ENCODE results near the gene UTP4.
"Not testable (repeated sequence)": the region's sequence is repeated elsewhere in the genome, so short reads cannot be mapped to it uniquely, and the experiment has no call there.

UTP4 gene

DNA sequence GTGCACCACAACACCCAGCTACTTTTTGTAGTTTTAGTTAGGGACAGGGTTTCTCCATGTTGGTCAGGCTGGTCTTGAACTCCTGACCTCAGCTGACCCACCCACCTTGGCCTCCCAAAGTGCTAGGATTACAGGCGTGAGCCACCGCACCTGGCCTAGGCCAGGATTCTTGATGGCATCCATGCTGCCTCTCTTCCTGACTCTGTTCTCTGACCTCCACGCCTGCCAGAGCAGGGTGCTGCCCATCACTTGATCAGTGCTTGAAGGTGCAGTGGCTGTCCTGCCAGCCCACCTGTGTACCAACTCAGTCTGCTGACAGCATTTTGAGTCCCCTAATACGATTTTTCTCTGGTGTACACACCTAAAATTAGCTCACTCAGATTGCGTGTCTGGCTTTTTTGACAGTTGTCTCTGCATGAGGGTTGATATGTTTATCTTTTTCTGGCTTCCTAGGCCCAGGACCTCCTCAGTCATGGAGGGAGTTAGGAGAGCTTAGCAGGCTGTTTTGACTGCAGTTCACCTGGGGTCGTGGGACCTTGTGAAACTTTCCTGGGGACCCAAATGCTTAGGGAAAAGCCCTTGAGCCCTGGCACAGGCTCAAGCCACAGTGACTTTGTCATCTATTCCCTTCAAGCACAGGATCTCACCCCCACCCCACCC lies 21.1 kb upstream of the UTP4 start:
- DNase-seq: peak; percentile 66

DNA sequence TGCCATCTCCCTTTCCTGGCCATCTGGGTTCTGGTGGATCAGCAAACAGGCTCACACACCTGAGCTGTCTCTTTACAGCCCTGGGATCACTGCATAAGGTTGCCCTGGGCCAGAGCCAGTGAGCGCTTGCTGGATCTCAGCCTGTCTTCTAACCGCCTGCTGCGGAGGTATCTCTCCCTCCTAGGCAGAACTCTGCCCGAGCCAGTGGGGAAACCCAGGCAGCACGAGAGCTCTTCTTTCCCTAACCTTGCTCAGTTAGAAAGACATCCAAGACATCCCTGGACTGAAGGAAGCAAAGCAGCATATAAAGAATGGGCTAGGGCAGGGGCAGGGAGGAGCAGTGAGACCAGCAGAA lies 20.6 kb upstream of the UTP4 start:
- no peak for DNase-seq

DNA sequence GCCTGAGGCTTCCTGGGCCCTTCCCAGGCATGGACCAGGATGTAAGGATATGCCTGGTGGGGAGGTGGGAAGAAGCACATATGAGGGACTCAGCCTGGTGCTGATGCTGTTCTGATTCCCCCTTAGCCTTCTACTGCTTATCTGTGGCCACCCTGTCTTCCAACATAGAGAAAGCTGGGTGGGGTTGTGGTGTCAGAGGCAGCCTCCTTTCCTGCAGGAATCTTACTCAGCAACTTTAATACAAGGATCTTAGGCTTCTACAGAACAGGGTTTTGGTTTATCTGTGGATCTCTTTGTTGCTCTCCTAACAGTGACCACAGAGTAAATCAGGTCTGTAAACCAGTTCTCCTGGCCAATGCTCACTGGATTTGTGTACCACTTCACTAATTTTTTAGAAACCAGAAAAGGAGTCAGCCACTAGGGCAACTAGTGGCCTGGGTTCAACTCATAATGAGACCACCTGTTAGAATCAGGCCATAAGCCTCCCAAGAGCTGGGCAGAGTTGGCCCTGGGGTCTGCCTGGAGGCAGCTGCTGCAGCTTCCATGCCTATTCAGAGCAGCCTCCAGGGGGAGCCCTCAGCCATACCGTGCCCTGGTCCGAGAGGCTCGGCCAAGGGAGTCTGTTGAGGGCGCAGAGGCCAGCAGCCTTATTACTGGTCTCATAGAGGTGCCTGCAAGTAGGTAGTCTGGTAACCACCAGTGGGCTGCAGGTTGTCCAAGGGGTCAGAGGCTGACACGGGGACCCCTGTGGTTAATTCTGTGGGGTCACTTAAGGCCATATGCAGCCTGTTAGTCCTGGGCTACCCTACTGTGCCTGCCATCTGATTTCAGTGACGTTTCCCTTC lies 19.9 kb upstream of the UTP4 start:
- peak; percentile 82 for DNase-seq

DNA sequence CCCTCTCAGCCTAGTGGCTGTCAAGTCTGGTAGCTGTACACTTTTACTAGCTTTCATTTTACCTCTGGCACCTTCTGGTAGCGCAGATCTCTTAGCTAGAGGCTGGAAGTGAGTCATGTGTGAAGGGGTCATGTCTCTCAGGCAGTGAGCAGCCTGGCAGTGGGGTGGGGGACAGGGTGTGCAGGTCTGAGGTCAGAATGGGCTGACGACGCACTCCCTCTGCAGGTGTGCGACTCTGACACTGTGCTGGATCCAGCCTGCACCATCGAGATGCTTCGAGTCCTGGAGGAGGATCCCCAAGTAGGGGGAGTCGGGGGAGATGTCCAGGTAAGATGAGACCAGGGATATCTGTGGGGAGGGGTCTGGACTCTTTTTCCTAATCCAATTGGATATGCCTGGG lies 19.2 kb upstream of the UTP4 start:
- no peak for DNase-seq

DNA sequence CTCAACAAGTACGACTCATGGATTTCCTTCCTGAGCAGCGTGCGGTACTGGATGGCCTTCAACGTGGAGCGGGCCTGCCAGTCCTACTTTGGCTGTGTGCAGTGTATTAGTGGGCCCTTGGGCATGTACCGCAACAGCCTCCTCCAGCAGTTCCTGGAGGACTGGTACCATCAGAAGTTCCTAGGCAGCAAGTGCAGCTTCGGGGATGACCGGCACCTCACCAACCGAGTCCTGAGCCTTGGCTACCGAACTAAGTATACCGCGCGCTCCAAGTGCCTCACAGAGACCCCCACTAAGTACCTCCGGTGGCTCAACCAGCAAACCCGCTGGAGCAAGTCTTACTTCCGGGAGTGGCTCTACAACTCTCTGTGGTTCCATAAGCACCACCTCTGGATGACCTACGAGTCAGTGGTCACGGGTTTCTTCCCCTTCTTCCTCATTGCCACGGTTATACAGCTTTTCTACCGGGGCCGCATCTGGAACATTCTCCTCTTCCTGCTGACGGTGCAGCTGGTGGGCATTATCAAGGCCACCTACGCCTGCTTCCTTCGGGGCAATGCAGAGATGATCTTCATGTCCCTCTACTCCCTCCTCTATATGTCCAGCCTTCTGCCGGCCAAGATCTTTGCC lies 18.0 kb upstream of the UTP4 start:
- no peak for DNase-seq

DNA sequence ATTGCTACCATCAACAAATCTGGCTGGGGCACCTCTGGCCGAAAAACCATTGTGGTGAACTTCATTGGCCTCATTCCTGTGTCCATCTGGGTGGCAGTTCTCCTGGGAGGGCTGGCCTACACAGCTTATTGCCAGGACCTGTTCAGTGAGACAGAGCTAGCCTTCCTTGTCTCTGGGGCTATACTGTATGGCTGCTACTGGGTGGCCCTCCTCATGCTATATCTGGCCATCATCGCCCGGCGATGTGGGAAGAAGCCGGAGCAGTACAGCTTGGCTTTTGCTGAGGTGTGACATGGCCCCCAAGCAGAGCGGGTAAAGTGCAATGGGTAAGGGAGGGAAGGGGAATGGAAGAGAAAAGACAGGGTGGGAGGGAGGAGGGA lies 17.5 kb upstream of the UTP4 start:
- no peak for DNase-seq

DNA sequence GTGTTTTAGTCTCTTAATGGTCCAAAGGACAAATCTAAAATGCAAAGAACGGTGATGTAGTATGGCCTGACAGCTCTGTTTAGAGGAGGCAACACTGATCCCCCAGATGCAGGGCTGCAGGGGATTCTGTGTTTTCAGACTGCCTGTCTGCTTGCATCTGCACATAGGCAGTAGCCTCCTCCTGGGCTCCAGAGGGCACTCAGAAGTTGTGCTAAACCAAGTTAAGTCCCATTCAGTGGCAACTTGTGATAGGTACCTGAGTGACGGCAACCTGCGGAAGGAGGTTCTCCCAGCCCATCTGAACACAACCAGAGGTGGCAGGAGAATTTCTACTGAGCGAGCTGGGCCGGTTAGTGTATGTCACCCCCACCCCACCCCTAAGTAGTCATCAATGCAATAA lies 17.1 kb upstream of the UTP4 start:
- no peak for DNase-seq

DNA sequence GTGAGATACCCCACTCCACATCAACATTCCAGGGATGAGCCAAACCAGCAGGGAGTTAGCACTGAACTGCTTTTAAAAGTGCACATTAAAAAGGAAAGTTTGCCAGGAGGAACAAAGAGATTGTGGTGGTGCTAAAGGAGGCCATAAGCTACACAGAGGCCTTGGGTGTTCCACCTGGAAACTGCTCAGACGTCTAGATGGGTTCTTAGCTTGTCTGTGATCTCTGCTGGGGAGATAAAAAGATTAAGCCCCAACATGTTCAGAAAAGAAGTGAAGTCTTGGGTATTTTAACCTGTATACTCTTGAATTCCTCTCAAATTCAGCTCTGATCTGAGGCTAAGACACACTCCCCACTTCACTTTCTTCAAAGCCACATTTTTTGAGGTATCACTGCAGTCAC lies 16.6 kb upstream of the UTP4 start:
- no peak for DNase-seq

DNA sequence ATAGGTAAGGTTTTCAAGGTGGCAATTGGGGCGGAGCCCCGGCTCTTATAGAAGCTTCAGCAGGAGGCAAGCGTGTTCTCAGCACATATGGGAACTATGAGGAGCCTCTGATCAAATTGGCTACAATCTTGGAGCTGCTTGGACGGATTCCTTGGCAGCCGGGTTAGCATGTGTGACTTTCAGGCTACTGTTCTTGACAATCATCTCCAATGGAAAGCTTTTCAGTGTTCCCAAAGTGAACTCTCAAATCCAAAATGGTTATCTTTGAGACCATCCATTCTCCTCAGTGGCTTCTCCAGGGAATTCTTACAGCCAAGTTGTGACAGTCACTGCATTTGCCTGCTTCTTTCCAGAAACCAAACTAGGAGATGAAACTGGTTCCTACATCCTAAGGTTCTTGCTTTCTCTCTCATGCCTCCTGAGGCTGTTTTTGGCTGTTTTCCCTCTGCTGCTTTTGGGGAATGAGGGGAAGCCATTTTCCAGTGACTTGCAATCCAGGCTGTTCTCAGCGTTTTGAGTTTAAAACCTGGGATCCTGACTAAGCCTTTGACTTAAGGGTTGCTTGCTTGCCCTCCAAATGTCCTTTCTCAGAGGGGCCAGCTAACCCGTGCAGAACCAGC lies 16.1 kb upstream of the UTP4 start:
- no peak for DNase-seq

DNA sequence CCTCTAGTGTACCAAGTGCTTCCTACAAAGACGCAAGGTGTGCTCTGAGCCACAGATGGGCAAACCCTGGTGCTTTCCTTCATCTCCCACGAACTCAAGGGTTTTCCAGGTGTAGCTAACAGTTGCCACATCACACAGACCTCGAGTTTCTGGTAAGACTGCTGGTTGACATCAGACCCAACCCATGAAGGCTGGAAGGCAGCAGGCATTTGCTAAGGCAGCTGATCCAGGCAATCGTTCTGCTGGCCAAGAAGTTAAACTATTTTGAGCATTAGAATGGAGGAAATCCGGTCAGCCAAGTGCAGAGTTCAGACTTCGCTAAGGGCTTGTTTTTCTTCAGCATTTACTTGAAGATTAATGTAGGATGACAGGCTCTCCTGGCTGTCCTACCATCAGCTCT lies 15.5 kb upstream of the UTP4 start:
- DNase-seq: no peak

DNA sequence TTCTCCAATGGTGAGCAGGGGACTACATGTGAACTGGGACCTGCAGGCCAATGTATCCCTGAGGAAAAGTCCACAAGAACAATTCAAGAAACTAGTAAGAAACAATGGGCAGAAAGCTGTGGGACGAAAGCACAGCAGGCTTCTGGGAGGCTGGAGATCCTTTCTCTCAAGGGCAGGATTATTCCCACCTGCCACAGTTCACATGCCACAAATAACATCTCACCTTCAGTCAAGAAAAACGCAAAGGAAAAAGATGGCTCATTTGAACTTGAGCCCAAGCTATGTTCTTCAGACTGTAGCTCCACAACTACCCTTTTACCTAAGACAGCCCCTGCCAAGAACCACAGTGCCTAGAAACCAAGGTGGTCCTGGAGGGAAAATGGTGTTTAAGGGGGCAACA lies 14.0 kb upstream of the UTP4 start:
- no peak for DNase-seq

DNA sequence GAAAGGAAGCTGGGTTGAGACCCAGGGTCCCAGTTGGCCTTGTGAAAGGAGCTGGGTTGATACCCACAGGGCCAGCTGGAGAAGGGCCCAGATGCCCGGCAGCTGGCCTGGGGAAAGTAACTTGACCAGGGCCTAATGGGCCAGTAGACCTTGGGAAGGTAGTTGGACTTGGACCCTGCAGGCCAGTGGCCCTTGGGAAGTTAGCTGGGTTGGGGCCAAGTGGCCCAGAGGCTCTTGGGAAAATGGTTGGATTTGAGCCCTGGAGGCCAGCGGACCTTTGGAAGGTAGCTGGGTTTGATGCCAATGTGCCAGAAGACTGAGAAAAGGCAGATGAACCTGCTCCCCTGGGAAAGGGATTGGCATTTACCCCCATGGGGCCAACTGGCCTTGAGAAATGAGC lies 13.5 kb upstream of the UTP4 start:
- DNase-seq: no peak

DNA sequence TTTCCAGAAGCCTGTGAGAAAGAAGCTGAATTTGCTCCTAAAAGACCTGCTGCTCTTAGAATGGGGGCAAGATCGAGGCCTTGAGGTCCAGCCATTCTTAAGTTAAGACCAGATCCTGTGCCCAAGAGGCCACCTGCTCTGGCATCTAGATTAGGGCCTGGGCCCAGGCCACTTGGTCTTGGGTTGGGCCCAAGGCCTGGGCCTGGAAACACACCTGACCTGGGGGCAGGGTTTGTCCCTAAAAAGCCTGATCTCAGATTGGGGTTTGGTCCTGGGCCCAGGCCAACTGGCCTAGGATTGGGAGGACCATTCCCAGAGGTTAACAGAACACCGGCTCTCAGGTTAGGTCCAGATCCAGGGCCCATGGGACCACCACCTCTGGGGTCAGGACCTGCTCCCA lies 12.9 kb upstream of the UTP4 start:
- DNase-seq: no peak

DNA sequence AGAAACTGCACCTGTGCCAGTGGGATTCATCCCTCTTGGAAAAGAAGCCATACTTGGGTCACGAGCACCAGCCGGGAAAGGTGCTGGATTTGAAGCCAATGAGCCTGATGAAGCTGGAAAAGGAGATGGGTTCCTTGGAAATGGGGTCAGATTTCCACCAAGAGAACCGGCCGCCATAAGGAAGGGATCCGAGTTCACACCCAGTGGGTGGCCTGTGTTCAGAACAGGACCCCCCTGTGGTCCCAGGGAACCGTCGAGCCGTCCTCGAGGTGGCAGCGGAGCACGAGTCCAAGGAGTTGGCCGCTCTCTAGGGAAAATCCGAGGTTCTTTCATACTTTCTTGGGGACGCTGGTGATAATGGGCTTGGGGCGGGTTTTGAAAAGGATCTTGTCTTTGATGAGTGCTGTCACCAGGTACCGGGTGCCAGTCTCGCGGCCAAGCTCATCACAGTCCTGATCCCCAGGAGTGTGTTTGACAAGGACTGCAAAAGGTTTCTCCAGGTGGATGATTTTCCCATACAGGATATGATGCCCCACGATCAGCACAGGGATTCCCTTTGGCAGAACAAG lies 12.3 kb upstream of the UTP4 start:
- no peak for DNase-seq

DNA sequence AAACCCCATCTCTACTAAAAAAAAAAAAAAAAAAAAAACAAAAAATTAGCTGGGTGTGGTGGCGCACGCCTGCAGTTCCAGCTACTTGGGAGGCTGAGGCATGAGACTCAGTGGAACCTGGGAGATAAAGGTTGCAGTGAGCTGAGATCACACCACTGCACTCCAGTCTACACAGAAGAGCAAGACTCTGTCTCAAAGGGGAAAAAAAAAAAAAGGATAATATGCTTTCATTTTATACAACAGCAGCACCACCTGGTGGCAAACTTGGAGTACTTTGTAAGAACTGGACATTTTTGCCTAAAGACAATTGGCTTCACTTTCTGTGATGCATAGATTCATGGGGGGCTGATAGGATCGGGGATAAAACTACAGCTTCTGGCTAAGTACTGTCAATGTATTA lies 8.5 kb upstream of the UTP4 start:
- DNase-seq: peak; percentile 90

DNA sequence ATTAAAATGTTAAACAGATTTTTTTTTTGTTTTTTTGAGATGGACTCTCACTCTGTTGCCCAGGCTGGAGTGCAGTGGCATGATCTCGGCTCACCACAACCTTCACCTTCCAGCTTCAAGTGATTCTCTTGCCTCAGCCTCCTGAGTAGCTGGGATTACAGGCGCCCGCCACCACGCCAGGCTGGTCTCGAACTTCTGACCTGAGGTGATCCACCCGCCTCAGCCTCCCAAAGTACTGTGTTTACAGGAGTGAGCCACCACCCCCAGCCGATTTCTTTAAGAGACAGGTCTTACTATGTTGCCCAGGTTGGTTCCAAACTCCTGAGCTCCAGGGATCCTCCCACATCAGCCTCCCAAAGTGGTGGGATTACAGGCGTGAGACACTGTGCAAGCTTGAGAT lies 8.0 kb upstream of the UTP4 start:
- not testable (repeated sequence) for DNase-seq

DNA sequence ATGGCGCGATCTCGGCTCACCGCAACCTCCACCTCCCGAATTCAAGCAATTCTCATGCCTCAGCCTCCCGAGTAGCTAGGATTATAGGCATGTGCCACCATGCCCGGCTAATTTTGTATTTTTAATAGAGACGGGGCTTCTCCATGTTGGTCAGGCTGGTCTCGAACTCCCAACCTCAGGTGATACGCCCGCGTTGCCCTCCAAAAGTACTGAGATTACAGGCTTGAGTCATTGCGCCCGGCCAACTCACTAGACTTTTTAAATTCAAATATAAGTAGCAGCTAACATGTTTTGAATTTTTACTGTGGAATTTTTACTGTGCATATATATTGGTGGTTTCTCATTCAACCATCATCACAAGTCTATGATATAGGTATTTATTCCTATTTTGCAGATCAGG lies 7.5 kb upstream of the UTP4 start:
- not testable (repeated sequence) for DNase-seq

DNA sequence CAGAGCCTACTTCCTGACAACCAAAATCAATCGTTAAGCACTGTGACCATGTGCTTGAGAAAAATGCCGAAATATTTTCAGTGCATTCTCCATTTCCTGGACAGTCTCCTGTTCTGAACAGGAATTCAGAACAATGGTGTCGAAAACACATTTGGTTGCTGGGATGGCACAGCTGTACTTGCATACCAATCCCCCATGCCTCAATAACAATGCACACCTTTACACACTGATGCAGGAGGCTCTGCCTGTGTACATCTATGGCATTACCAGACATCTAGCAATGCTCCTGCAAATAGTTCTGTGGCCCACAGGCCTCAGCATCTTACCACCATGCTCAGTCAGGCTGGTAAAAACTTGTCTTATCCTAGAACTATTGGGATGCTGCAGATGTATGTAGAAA lies 6.2 kb upstream of the UTP4 start:
- DNase-seq: no peak

DNA sequence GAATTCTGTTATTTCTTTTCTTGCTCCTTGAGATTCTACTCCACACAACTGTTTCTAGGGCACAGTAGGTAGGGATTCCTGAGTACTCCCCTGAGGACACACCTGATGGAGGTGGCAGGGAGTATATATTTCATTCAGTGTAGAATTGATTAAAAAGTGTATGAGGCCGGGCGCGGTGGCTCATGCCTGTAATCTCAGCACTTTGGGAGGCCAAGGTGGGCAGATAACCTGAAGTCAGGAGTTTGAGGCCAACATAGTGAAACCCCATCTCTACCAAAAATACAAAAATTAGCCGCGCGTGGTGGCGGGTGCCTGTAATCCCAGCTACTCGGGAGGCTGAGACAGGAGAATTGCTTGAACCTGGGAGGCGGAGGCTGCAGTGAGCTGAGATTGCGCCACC lies 5.6 kb upstream of the UTP4 start:
- DNase-seq: not testable (repeated sequence)

DNA sequence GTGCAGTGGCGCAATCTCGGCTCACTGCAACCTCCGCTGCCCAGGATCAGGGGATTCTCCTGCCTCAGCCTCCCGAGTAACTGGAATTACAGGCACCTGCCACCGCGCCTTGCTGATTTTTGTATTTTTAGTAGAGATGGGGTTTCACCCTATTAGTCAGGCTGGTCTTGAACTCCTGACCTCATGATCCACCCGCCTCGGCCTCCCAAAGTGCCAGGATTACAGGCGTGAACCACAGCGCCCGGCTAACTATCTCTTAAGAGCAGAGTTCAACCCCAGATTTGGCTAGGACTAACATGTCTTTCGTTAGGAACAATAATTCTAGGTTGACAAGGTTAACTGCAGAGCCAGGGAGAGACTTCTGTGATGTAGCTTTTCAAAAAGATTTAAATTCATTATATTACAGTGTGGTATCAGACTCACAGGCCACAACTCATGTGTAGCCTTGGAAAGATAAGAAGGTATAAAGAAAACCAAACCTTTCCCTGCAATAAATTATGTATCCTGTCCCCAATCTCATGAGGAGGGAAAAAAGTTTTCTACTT lies 4.4 kb upstream of the UTP4 start:
- DNase-seq: no peak

DNA sequence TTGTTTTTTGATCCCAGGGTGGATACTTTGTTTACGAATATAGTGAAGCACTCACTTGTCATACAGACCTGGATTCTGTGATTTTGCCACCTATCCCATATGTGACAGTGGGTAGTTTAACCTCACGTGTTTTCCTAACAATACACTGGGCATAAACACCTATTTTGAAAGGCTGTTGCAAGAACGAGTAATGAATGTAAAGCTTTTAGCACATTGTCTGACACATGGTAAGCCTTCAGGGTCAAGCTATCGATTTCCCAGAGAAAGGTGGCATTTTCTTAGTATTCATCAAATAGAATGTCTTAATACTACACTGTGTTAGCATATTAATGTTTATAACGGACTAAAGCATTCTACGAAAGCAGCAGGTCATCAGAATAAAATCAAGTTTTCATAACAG lies 2.0 kb upstream of the UTP4 start:
- DNase-seq: no peak

DNA sequence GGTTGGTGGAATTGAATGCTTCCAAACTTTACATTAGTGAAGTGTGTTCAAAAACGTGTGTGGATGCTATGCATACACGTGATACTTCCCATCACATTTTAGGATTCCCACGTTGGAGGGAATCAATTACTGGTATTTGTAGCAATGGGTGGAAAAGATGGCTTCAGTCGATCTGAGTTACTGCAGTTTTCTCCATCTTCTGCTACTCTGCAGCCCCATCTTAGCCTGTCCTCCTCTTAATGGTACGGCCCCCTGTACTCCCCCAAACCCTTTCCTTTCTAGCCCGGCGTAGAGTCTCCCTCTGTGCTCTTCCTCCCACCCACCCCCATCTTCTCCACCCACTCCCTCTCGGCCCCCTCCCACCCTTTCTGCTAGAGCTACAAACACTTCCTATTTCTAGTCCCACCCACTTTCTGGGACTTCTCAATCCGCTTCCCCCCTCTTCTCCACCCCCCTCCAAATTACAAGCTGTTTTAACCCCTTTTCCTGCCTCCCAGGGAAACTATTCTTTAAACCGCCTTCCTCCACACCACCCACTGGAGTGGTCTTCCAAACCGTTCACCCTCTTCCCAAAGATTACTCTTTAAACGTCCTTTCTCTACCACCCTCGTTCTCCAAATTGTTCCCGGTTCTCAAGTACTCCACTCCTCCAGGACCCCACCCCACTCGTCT lies 1.1 kb upstream of the UTP4 start:
- DNase-seq: peak; percentile 68

Data from hematopoietic multipotent progenitor cell treated with erythropoietin and hydrocortisone succinate and interleukin-3 and kit ligand, for 6 days (in vitro differentiated cells).